Measurements from ENCODE around the gene LDLRAD4. TPM values are rescaled to one million over a fixed set of nuclear protein-coding genes. Genes with fewer than 3 reads are reported as not detected.

Gene LDLRAD4
- total RNA-seq, 1 donor from 2014 or later: 104 TPM

Other genes starting within 250 kb of the LDLRAD4 start
- 43.6 TPM for gene CEP192, start 227.4 kb upstream of the LDLRAD4 start, total RNA-seq (ENCODE audit: insufficient read depth, low replicate concordance)